Common myeloid progenitor, CD34-positive (primary cell): ENCODE results near the gene HOXB5.

Experiments used
- CTCF ChIA-PET: fragments of 350-600 bp; sonication (Branson Sonifier 250); formaldehyde crosslinking; loops from one replicate; lab custom pipeline; 2021; ENCODE audit warnings: antibody characterized with exemption; lab: Charles Lee
- POLR2A ChIA-PET: fragments of 350-600 bp; sonication (Branson Sonifier 250); formaldehyde crosslinking; loops from one replicate; lab custom pipeline; 2021; ENCODE audit warnings: antibody characterized with exemption; lab: Charles Lee
- DNase-seq, 3 donors: peaks; one replicate each; pipeline versions ENCODE4 v3.0.0 to v3.0.0-alpha.2; 2013
- H3K27ac ChIP-seq, 2 experiments: 1 replicate in 1 of 2; 2 replicates in 1 of 2; pipeline ENCODE4 v1.7.0; 2013; ENCODE audit warnings: inconsistent platforms in 2 of 2, low read length in 2 of 2, mild to moderate bottlenecking in 2 of 2, low read depth in 1 of 2, moderate library complexity in 1 of 2; ENCODE audit not compliant: severe bottlenecking in 2 of 2, insufficient read depth in 1 of 2, poor library complexity in 1 of 2
- H3K27me3 ChIP-seq, 5 experiments: replicated peaks in 2 of 5; 1 replicate in 3 of 5; 2 replicates in 2 of 5; pipeline versions ENCODE4 v1.6.1 to v1.7.0; 2013; ENCODE audit warnings: low read length in 4 of 5, mild to moderate bottlenecking in 2 of 5, moderate library complexity in 2 of 5, inconsistent platforms in 1 of 5; ENCODE audit not compliant: insufficient read depth in 5 of 5, control insufficient read depth in 4 of 5
- H3K36me3 ChIP-seq, 4 experiments: 1 replicate in 2 of 4; 2 replicates in 2 of 4; pipeline versions ENCODE4 v1.6.1 to v1.7.0; 2013; ENCODE audit warnings: low read length in 3 of 4, control low read depth in 1 of 4, mild to moderate bottlenecking in 1 of 4; ENCODE audit not compliant: control insufficient read depth in 4 of 4, insufficient read depth in 4 of 4
- H3K4me1 ChIP-seq, 4 experiments: 1 replicate in 3 of 4; 2 replicates in 1 of 4; pipeline versions ENCODE4 v1.6.1 to v1.7.1; 2013; ENCODE audit warnings: low read length in 3 of 4, mild to moderate bottlenecking in 3 of 4, control low read depth in 1 of 4, inconsistent platforms in 1 of 4, moderate library complexity in 1 of 4; ENCODE audit not compliant: control insufficient read depth in 4 of 4, insufficient read depth in 4 of 4; ENCODE audit errors: control extremely low read depth in 1 of 4
- H3K4me3 ChIP-seq, 7 experiments: 1 replicate in 4 of 7; 2 replicates in 3 of 7; pipeline versions ENCODE4 v1.5.1 to v1.7.0; 2013; ENCODE audit warnings: mild to moderate bottlenecking in 7 of 7, low read length in 6 of 7, moderate library complexity in 6 of 7, inconsistent platforms in 2 of 7, low read depth in 2 of 7, control low read depth in 1 of 7; ENCODE audit not compliant: insufficient read depth in 4 of 7, control insufficient read depth in 1 of 7; ENCODE audit errors: extremely low read depth in 1 of 7
- H3K9me3 ChIP-seq, 5 experiments: 1 replicate in 4 of 5; 2 replicates in 1 of 5; pipeline versions ENCODE4 v1.6.1 to v1.7.1; 2013; ENCODE audit warnings: low read length in 4 of 5, mild to moderate bottlenecking in 2 of 5, inconsistent platforms in 1 of 5, low read depth in 1 of 5, moderate library complexity in 1 of 5; ENCODE audit not compliant: control insufficient read depth in 4 of 5, insufficient read depth in 2 of 5; ENCODE audit errors: control extremely low read depth in 1 of 5
- WGBS: methylation state at CpG from one replicate; pipeline ENCODE4 v1.1.5; 2013; ENCODE audit not compliant: insufficient coverage; 5-methylcytosine and 5-hydroxymethylcytosine counted together

HOXB5 gene

GRCh38 chr17:48596735-48597527 lies 3.4 kb upstream of the HOXB5 start:
- CTCF ChIA-PET, result interaction anchor here (0.8 to 1.0 kb wide), 3 partner anchors 20 to 286 kb away, joined by 3 to 4 read pairs (median 3); no protein-coding TSS in a partner anchor
- no peaks in the 10 kb centered on the region for H3K9me3 ChIP-seq
- peak in 2 of 3 donors; percentile 58 to 67 for DNase-seq
- H3K36me3 ChIP-seq, result peaks cover 0 to 3% (median 0%) of the 10 kb centered on the region in 4 experiments
- no peak overlapping the region for H3K27ac ChIP-seq
- POLR2A ChIA-PET, result interaction anchor here (1.2 to 2.2 kb wide), 2 partner anchors 9 to 17 kb away, joined by 3 to 7 read pairs; no protein-coding TSS in a partner anchor
- H3K4me3 ChIP-seq, result peak overlapping the region; percentile 53 to 82 (median 71)
- H3K4me1 ChIP-seq, result peaks cover 2 to 65% (median 46%) of the 10 kb centered on the region in 4 experiments
- 2% methylated on average over 15 of the region's 26 CpGs for WGBS
- peaks cover 0 to 43% (median 19%) of the 10 kb centered on the region in 5 experiments for H3K27me3 ChIP-seq

GRCh38 chr17:48596000-48596734 lies 2.6 kb upstream of the HOXB5 start:
- ChIA-PET CTCF (interaction anchor here (0.8 to 1.0 kb wide), 4 partner anchors 9 to 285 kb away, joined by 3 to 4 read pairs (median 3); no protein-coding TSS in a partner anchor), POLR2A (interaction anchor here (1.2 to 2.2 kb wide), 2 partner anchors 8 to 18 kb away, joined by 3 to 7 read pairs; no protein-coding TSS in a partner anchor)
- peak in 2 of 3 donors; percentile 66 to 75 for DNase-seq
- WGBS, result 12% methylated on average over 45 of the region's 54 CpGs
- no peaks in the 10 kb centered on the region for H3K9me3 ChIP-seq
- H3K27ac ChIP-seq, result no peak overlapping the region
- H3K27me3 ChIP-seq, result peaks cover 0 to 44% (median 13%) of the 10 kb centered on the region in 5 experiments
- H3K4me1 ChIP-seq, result peaks cover 2 to 65% (median 46%) of the 10 kb centered on the region in 4 experiments
- H3K36me3 ChIP-seq, result peaks cover 0 to 3% (median 0%) of the 10 kb centered on the region in 4 experiments
- peak overlapping the region in 5 of 7 experiments; percentile 53 to 82 (median 78) for H3K4me3 ChIP-seq

- peaks cover 0 to 3% (median 0%) of the 10 kb centered on the region in 4 experiments for H3K36me3 ChIP-seq
- CTCF ChIA-PET, result interaction anchor here (0.6 to 4.3 kb wide), 6 partner anchors 8 to 260 kb away, joined by 3 to 31 read pairs (median 4); no protein-coding TSS in a partner anchor
- H3K4me3 ChIP-seq, result peak overlapping the region in 3 of 7 experiments; percentile 78 to 82 (median 80)
- H3K27me3 ChIP-seq, result peaks cover 0 to 40% (median 11%) of the 10 kb centered on the region in 5 experiments
- peaks cover 2 to 72% (median 50%) of the 10 kb centered on the region in 4 experiments for H3K4me1 ChIP-seq
- H3K27ac ChIP-seq, result no peak overlapping the region
- DNase-seq, result no peak
- no peaks in the 10 kb centered on the region for H3K9me3 ChIP-seq
- WGBS, result 92% methylated on average over 14 of the region's 25 CpGs
- POLR2A ChIA-PET, result interaction anchor here (2.2 kb wide), 1 partner anchor 8 kb away, joined by 7 read pairs; no protein-coding TSS in a partner anchor
These were observed 1.9 kb upstream of the HOXB5 start for GRCh38 chr17:48595278-48595999.

GRCh38 chr17:48594538-48595277 lies 1.1 kb upstream of the HOXB5 start:
- Histone ChIP-seq H3K36me3 (peaks cover 0 to 3% (median 0%) of the 10 kb centered on the region in 4 experiments), H3K27ac (no peak overlapping the region), H3K4me1 (peaks cover 3 to 77% (median 56%) of the 10 kb centered on the region in 4 experiments), H3K27me3 (peaks cover 0 to 38% (median 10%) of the 10 kb centered on the region in 5 experiments), H3K4me3 (peak overlapping the region in 3 of 7 experiments; percentile 43 to 97 (median 90)), H3K9me3 (no peaks in the 10 kb centered on the region)
- ChIA-PET POLR2A (no interaction called here), CTCF (interaction anchor here (0.6 to 4.3 kb wide), 7 partner anchors 18 to 260 kb away, joined by 3 to 31 read pairs (median 4); no protein-coding TSS in a partner anchor)
- 75% methylated on average over 19 of the region's 25 CpGs for WGBS
- no peak for DNase-seq

- Histone ChIP-seq H3K9me3 (no peaks in the 10 kb centered on the region), H3K27me3 (peaks cover 0 to 32% (median 4%) of the 10 kb centered on the region in 5 experiments), H3K27ac (no peak overlapping the region), H3K36me3 (peaks cover 0 to 3% (median 0%) of the 10 kb centered on the region in 4 experiments), H3K4me1 (peaks cover 4 to 83% (median 61%) of the 10 kb centered on the region in 4 experiments), H3K4me3 (peak overlapping the region in 6 of 7 experiments; percentile 43 to 97 (median 74))
- DNase-seq, result peak; percentile 82 to 86 (median 86)
- POLR2A ChIA-PET, result no interaction called here
- CTCF ChIA-PET, result interaction anchor here (0.7 to 4.3 kb wide), 17 partner anchors 19 to 376 kb away, joined by 3 to 31 read pairs (median 7); no protein-coding TSS in a partner anchor
- 19% methylated on average over 32 of the region's 37 CpGs for WGBS
These were observed 410 bp upstream of the HOXB5 start for GRCh38 chr17:48593840-48594537.
